ENCODE measurements around the gene GRWD1. TPM values are rescaled to one million over a fixed set of nuclear protein-coding genes. Genes with fewer than 3 reads are reported as not detected.
A peak's percentile ranks its signal among the peaks of the same experiment; 100 is the strongest.

GRWD1 gene
- total RNA-seq, 2 donors from 2014 or later = 22.3 to 25.1 TPM

DNA sequence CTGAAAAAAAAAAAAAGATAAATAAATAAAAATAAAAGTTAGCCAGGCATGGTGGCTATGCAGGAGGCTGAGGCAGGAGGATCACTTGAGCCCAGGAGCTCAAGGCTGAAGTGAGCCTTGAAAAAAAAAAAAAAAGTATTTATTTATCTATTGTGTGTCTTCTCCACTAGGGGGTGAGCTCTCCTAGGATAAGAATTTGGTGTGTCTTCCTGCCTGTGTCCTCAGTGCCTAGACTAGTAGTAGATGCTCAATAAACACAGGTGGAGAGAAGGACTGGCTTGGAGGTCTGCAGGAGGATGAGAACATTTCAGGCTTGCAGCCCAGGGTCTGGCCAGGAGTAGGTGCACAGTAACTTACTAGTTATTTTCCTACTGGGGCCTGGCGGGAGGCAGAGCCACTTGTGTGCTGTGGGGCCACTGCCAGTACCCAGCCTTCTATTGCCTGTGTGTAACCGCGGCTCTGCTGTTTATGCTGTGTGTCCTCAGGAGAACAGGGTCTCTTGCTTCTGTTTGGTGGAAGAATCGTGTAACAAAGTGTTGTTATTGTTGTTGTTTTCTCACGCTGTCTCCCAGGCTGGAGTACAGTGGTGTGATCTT is 60.5 kb downstream of the GRWD1 start:
- intact Hi-C loops (cut with DNase I, micrococcal nuclease) = loop anchor here in 1 of 2 donors (5.0 kb wide), 1 partner anchor 76 kb away; no protein-coding TSS in a partner anchor
- DNase-seq = no peak
- ATAC-seq = peak; percentile 26

Other genes starting within 250 kb of the GRWD1 start
- gene CARD8, start 190.1 kb upstream of the GRWD1 start, total RNA-seq = 10 to 100 TPM; 15.3 to 23.4 TPM
- under 1 TPM in 1 of 2 donors, not detected in 1; 0.34 TPM for gene ZNF114, start 175.9 kb upstream of the GRWD1 start, total RNA-seq
- gene EMP3, start 120.4 kb upstream of the GRWD1 start, total RNA-seq = 10 to 100 TPM in 1 of 2 donors, 1 to 10 TPM in 1; 8.4 to 33.4 TPM
- 10 to 100 TPM; 12.5 to 18.4 TPM for gene TMEM143, start 82.0 kb upstream of the GRWD1 start, total RNA-seq
- not detected for gene SYNGR4, start 81.6 kb upstream of the GRWD1 start, total RNA-seq
- 100 to 1,000 TPM; 226 to 236 TPM for gene KDELR1, start 54.4 kb upstream of the GRWD1 start, total RNA-seq
- under 1 TPM; 0.37 to 0.61 TPM for gene GRIN2D, start 52.3 kb upstream of the GRWD1 start, total RNA-seq
- 1 to 10 TPM in 1 of 2 donors, under 1 TPM in 1; 0.34 to 1.2 TPM for gene KCNJ14, start 9.6 kb downstream of the GRWD1 start, total RNA-seq
- 10 to 100 TPM; 68.3 to 75.6 TPM for gene CYTH2, start 23.4 kb downstream of the GRWD1 start, total RNA-seq
- gene LMTK3, start 65.9 kb downstream of the GRWD1 start, total RNA-seq = 1 to 10 TPM in 1 of 2 donors, under 1 TPM in 1; 0.87 to 1.1 TPM
- under 1 TPM; 0.87 to 0.89 TPM for gene SULT2B1, start 106.2 kb downstream of the GRWD1 start, total RNA-seq
- gene SPACA4, start 160.8 kb downstream of the GRWD1 start, total RNA-seq = not detected
- 100 to 1,000 TPM; 180 to 247 TPM for gene FAM83E, start 169.1 kb downstream of the GRWD1 start, total RNA-seq
- 1,000 to 10,000 TPM; 1,328 to 1,333 TPM for gene RPL18, start 173.2 kb downstream of the GRWD1 start, total RNA-seq
- 10 to 100 TPM; 45.1 to 51.0 TPM for gene SPHK2, start 173.5 kb downstream of the GRWD1 start, total RNA-seq
- 10 to 100 TPM in 1 of 2 donors, 1 to 10 TPM in 1; 6.9 to 14.6 TPM for gene DBP, start 191.4 kb downstream of the GRWD1 start, total RNA-seq
- gene CA11, start 200.2 kb downstream of the GRWD1 start, total RNA-seq = 1 to 10 TPM; 1.7 to 4.2 TPM
- gene NTN5, start 227.0 kb downstream of the GRWD1 start, total RNA-seq = under 1 TPM; 0.49 to 0.53 TPM
- 100 to 1,000 TPM in 1 of 2 donors, 10 to 100 TPM in 1; 74.3 to 147 TPM for gene FUT2, start 250.0 kb downstream of the GRWD1 start, total RNA-seq